SK-N-SH treated with all-trans-retinoic acid at 6 μM for 48 hours (cell line): ENCODE measurements around the gene USP13.

Experiments
- ATAC-seq: fragments of 200-7000 bp; cut with Tn5 transposase; 3 replicates; pipeline ENCODE4 v1.9.1; 2020; ENCODE audit warnings: mild to moderate bottlenecking, moderate library complexity
- ARNTL ChIP-seq: fragments of 450-650 bp; formaldehyde crosslinking; IDR thresholded peaks from 2 replicates; pipeline ENCODE4 v1.5.0; 2020; ENCODE audit warnings: low read depth, mild to moderate bottlenecking, moderate library complexity, borderline replicate concordance
- BACH2 ChIP-seq: fragments of 250-450 bp; sonication (Bioruptor Pico); IDR thresholded peaks from 2 replicates; pipeline ENCODE4 v1.9.0; 2021; ENCODE audit warnings: mild to moderate bottlenecking, borderline replicate concordance
- CSDC2 ChIP-seq: fragments of 250-450 bp; sonication (Bioruptor Pico); IDR thresholded peaks from 2 replicates; pipeline ENCODE4 v1.5.0; 2020; ENCODE audit warnings: mild to moderate bottlenecking, moderate library complexity
- ESRRG ChIP-seq: fragments of 250-450 bp; sonication (Bioruptor Pico); IDR thresholded peaks from 2 replicates; pipeline ENCODE4 v1.6.1; 2021; ENCODE audit warnings: mild to moderate bottlenecking
- GLIS3 ChIP-seq: fragments of 250-450 bp; sonication (Bioruptor Pico); IDR thresholded peaks from 2 replicates; pipeline ENCODE4 v1.5.0; 2020; ENCODE audit warnings: mild to moderate bottlenecking, moderate library complexity
- ISL1 ChIP-seq: fragments of 250-450 bp; sonication (Bioruptor Pico); IDR thresholded peaks from 2 replicates; pipeline ENCODE4 v2.1.2; 2022; ENCODE audit warnings: mild to moderate bottlenecking, moderate library complexity
- OSR1 ChIP-seq: fragments of 250-450 bp; sonication (Bioruptor Pico); IDR thresholded peaks from 2 replicates; pipeline ENCODE4 v1.8.0; 2022; ENCODE audit warnings: moderate library complexity, mild to moderate bottlenecking, inconsistent platforms
- PPARA ChIP-seq: fragments of 250-450 bp; sonication (Bioruptor Pico); IDR thresholded peaks from 2 replicates; pipeline ENCODE4 v1.5.0; 2020; ENCODE audit warnings: mild to moderate bottlenecking, borderline replicate concordance
- RARB ChIP-seq: fragments of 250-450 bp; sonication (Bioruptor Pico); IDR thresholded peaks from 2 replicates; pipeline ENCODE4 v1.8.0; 2021; ENCODE audit warnings: mild to moderate bottlenecking, moderate library complexity
- SNAI2 ChIP-seq: fragments of 250-450 bp; sonication (Bioruptor Pico); IDR thresholded peaks from 2 replicates; pipeline ENCODE4 v1.5.0; 2020; ENCODE audit warnings: mild to moderate bottlenecking, moderate library complexity
- TOX ChIP-seq: fragments of 250-450 bp; sonication (Bioruptor Pico); IDR thresholded peaks from 2 replicates; pipeline ENCODE4 v1.8.0; 2021; ENCODE audit warnings: mild to moderate bottlenecking, moderate library complexity, borderline replicate concordance
- ZNF565 ChIP-seq: fragments of 450-650 bp; formaldehyde crosslinking; conservative IDR thresholded peaks from 2 replicates; pipeline ENCODE4 v1.5.0; 2020; ENCODE audit warnings: low read depth, mild to moderate bottlenecking, moderate library complexity
- ZNF70 ChIP-seq: fragments of 450-650 bp; formaldehyde crosslinking; IDR thresholded peaks from 2 replicates; pipeline ENCODE4 v1.5.0; 2020; ENCODE audit warnings: mild to moderate bottlenecking, moderate library complexity
- ZNF8 ChIP-seq: fragments of 450-650 bp; formaldehyde crosslinking; IDR thresholded peaks from 2 replicates; pipeline ENCODE4 v1.5.0; 2020; ENCODE audit warnings: mild to moderate bottlenecking, moderate library complexity
- TF ChIP-seq, protein P1 (sequence below): fragments of 250-450 bp; sonication (Bioruptor Pico); IDR thresholded peaks from 2 replicates; pipeline ENCODE4 v1.8.0; 2021; ENCODE audit warnings: low read depth, mild to moderate bottlenecking, moderate library complexity, borderline replicate concordance
- TF ChIP-seq, protein P2 (sequence below): fragments of 250-450 bp; sonication (Bioruptor Pico); IDR thresholded peaks from 2 replicates; pipeline ENCODE4 v1.5.1; 2021; ENCODE audit warnings: mild to moderate bottlenecking, moderate library complexity
- TF ChIP-seq, protein P3 (sequence below): fragments of 250-450 bp; sonication (Bioruptor Pico); IDR thresholded peaks from 2 replicates; pipeline ENCODE4 v1.5.0; 2020; ENCODE audit warnings: mild to moderate bottlenecking, moderate library complexity
- TF ChIP-seq, protein P4 (sequence below): fragments of 250-450 bp; sonication (Bioruptor Pico); IDR thresholded peaks from 2 replicates; pipeline ENCODE4 v1.8.0; 2020; ENCODE audit warnings: mild to moderate bottlenecking, moderate library complexity, borderline replicate concordance

USP13 gene

DNA sequence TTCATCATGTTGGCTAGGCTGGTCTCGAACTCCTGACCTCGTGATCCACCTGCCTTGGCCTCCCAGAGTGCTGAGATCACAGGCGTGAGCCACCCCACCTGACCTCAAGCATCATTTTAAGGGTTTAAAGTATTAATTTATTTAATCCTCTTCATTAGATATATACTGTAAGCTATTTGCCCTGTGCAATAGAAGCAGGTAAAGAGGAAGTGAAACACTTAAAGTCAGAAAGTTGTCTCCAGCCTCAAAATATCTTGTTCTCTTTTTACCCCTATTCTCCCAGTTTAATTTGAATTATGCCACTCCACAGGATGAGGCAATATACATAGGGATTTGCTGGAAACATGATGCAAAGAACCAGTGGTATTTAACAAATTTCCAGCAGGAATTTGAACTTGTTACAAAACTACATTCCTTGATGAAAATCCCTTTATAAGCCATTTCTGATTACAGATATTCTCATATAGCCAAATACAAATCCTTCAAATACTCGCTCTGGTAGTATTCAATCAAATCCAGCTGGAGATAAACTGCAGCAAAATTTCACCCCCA is 46.2 kb upstream of the USP13 start:
- ATAC-seq = no peak
- TF ChIP-seq, protein P1, sequence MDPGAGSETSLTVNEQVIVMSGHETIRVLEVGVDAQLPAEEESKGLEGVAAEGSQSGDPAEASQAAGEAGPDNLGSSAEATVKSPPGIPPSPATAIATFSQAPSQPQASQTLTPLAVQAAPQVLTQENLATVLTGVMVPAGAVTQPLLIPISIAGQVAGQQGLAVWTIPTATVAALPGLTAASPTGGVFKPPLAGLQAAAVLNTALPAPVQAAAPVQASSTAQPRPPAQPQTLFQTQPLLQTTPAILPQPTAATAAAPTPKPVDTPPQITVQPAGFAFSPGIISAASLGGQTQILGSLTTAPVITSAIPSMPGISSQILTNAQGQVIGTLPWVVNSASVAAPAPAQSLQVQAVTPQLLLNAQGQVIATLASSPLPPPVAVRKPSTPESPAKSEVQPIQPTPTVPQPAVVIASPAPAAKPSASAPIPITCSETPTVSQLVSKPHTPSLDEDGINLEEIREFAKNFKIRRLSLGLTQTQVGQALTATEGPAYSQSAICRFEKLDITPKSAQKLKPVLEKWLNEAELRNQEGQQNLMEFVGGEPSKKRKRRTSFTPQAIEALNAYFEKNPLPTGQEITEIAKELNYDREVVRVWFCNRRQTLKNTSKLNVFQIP (CRISPR knock-in tag) = no peak
- TF ChIP-seq BACH2 (CRISPR knock-in tag) (no peak), ESRRG (no peak), ZNF70 (CRISPR knock-in tag) (no peak), PPARA (CRISPR knock-in tag) (no peak), ZNF565 (CRISPR knock-in tag) (no peak), OSR1 (no peak), GLIS3 (CRISPR knock-in tag) (no peak), ISL1 (no peak), ARNTL (no peak), SNAI2 (CRISPR knock-in tag) (no peak), ZNF8 (CRISPR knock-in tag) (no peak), RARB (no peak), TOX (CRISPR knock-in tag) (no peak), CSDC2 (CRISPR knock-in tag) (no peak)
- TF ChIP-seq, protein P2, sequence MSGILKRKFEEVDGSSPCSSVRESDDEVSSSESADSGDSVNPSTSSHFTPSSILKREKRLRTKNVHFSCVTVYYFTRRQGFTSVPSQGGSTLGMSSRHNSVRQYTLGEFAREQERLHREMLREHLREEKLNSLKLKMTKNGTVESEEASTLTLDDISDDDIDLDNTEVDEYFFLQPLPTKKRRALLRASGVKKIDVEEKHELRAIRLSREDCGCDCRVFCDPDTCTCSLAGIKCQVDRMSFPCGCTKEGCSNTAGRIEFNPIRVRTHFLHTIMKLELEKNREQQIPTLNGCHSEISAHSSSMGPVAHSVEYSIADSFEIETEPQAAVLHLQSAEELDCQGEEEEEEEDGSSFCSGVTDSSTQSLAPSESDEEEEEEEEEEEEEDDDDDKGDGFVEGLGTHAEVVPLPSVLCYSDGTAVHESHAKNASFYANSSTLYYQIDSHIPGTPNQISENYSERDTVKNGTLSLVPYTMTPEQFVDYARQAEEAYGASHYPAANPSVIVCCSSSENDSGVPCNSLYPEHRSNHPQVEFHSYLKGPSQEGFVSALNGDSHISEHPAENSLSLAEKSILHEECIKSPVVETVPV = no peak
- TF ChIP-seq, protein P3, sequence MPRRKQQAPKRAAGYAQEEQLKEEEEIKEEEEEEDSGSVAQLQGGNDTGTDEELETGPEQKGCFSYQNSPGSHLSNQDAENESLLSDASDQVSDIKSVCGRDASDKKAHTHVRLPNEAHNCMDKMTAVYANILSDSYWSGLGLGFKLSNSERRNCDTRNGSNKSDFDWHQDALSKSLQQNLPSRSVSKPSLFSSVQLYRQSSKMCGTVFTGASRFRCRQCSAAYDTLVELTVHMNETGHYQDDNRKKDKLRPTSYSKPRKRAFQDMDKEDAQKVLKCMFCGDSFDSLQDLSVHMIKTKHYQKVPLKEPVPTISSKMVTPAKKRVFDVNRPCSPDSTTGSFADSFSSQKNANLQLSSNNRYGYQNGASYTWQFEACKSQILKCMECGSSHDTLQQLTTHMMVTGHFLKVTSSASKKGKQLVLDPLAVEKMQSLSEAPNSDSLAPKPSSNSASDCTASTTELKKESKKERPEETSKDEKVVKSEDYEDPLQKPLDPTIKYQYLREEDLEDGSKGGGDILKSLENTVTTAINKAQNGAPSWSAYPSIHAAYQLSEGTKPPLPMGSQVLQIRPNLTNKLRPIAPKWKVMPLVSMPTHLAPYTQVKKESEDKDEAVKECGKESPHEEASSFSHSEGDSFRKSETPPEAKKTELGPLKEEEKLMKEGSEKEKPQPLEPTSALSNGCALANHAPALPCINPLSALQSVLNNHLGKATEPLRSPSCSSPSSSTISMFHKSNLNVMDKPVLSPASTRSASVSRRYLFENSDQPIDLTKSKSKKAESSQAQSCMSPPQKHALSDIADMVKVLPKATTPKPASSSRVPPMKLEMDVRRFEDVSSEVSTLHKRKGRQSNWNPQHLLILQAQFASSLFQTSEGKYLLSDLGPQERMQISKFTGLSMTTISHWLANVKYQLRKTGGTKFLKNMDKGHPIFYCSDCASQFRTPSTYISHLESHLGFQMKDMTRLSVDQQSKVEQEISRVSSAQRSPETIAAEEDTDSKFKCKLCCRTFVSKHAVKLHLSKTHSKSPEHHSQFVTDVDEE (CRISPR knock-in tag) = no peak
- TF ChIP-seq, protein P4, sequence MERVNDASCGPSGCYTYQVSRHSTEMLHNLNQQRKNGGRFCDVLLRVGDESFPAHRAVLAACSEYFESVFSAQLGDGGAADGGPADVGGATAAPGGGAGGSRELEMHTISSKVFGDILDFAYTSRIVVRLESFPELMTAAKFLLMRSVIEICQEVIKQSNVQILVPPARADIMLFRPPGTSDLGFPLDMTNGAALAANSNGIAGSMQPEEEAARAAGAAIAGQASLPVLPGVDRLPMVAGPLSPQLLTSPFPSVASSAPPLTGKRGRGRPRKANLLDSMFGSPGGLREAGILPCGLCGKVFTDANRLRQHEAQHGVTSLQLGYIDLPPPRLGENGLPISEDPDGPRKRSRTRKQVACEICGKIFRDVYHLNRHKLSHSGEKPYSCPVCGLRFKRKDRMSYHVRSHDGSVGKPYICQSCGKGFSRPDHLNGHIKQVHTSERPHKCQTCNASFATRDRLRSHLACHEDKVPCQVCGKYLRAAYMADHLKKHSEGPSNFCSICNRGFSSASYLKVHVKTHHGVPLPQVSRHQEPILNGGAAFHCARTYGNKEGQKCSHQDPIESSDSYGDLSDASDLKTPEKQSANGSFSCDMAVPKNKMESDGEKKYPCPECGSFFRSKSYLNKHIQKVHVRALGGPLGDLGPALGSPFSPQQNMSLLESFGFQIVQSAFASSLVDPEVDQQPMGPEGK (CRISPR knock-in tag) = no peak

DNA sequence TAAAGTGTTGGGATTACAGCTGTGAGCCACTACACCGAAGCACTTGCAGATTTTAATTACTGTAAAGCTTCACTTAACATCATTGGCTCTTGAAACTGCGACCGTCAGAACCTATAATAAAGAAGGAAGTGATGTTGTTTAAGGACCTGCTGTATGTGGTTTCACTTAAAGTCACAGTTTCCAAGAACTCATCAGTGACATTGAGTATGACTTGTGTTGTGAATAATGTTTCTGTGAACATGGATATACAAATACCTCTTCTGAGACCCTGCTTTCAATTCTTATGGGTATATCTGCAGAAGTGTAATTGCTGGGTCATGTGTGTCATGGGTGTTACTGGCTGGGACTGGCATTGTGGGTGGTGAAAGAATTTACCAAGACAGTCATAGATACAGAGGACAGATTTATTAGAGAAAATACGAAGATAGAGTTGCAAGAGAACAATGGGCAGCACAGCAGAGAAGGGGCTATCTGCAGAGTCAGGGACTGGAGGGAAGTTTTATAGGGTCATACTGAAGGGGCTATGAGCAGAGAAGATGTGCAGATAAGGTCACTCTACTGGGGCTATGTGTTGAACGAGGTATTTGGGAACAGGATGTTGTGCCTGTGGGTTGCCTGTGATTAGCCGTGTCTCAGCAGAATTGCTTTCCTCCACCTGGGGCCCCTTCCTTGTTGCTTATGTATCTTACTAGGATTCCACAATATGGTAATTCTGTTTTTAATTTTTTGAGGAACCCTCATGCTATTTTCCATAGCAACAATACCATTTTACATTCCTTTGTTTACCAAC is 43.7 kb upstream of the USP13 start:
- no peak for ATAC-seq
- TF ChIP-seq CSDC2 (CRISPR knock-in tag) (no peak), OSR1 (no peak), RARB (no peak)
- TF ChIP-seq, protein P1 (CRISPR knock-in tag) = no peak
- TF ChIP-seq, protein P3 (CRISPR knock-in tag) = no peak
